NCI-H128 (cell line): Measurements from ENCODE around the gene CAPN15.

Source experiments
- DNase-seq: peaks from one replicate; lab custom pipeline; 2025; ENCODE audit not compliant: unreplicated experiment; lab: John Stamatoyannopoulos, UW

CAPN15 gene

GRCh38 chr16:560204-560700, 32.7 kb downstream of the CAPN15 start, which contains the start of gene PRR35:
PRR35 (plus strand) TSS chr16:560394; CDS start chr16:563295, 2,901 bp downstream.
- DNase-seq: no peak

DNA sequence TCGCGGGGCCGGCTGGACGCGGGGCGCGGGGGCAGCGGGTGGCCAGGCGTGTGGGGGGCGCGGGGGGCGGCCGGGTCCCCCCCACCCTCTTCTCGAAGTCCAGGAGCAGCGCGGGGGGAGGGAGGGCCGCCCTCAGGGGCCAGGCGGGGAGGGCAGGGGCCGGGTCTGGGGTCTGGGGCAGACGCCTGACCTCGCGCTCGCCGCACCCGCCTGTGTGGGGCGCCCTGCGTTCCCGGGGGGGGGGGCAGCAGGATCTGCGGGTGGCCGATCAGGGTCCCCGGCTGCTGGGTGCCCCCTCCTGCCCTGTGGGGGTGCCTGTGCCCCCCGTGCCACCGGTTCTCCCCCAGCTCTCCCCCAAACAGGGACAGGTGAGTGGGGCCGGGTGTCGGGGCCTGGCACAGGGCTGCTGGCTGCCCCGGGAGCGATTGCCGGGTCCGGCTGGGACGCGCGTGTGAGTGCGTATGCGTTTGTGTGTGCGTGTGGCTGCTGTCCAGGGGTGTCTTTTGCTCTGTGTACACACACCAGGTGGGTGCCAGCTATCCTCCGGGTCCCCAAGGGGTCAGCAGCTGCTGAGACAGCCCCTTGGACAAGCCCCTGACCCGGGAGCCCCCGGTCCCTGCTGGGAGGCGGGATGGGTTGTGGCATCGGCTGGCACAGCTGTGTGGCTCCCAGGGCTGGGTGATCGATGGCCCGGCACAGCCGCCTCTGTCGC, 33.3 kb downstream of the CAPN15 start:
- DNase-seq: no peak

DNA sequence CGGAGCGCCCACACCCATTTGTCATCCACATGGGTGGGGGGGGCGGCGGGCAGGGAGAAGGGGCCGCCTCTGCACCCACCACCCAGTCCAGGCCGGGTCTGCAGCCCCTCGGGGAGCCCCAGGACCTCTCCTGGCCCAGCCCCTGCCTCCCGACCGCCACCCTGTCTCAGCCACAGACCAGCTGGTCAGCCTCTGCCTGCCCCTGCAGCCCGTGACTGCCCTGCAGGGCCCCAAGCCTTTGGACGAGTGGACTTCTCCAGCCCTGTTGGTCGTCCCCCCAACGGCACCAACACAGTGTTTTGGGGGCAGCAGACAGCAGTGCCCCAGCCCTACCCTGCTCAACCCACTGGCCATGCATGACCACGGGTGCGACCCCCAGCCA, 33.9 kb downstream of the CAPN15 start:
- no peak for DNase-seq

DNA sequence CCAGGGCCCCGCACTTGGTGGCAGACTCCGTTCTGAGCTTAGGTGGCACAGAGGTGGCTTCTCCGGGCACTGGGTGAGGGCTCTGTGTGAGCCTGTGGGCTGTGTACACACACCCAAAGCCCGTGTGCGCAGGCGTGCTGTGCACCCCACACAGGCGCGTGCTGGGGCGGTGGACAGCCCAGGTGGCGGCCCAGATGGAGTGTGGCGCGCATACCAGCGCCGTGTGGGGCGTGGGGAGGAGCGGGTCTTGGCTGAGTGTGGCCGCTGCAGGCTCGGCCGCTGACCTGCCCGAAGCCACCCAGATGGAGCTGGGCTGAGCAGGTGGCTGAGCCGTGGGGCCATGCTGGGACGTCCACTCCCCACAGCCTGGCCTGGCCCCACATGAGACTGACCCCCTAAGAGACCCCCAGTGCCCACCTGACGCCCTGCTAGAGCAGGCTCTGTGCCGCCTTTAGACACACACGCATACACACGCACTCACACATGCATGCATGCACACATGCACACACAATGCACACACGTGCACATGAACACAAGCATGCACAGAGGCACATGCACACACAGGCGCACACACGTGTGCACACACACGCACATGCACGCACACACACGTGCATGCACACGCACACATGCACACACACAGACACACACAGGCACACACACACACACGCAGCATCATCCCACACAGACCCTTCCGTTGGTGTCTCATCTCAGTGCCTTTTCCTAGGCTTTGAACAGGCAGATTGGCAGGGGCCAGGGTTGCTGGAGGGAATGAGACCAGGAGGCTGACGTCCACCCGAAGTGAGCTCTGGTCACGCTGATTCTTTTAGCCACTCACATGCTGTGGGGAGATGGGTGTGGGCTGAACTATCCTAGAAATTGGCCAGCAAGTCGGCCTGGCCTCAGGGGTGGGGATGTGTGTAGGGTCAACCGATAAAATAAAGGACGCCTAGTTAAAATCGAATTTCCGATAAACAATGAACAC, 34.7 kb downstream of the CAPN15 start:
- no peak for DNase-seq

DNA sequence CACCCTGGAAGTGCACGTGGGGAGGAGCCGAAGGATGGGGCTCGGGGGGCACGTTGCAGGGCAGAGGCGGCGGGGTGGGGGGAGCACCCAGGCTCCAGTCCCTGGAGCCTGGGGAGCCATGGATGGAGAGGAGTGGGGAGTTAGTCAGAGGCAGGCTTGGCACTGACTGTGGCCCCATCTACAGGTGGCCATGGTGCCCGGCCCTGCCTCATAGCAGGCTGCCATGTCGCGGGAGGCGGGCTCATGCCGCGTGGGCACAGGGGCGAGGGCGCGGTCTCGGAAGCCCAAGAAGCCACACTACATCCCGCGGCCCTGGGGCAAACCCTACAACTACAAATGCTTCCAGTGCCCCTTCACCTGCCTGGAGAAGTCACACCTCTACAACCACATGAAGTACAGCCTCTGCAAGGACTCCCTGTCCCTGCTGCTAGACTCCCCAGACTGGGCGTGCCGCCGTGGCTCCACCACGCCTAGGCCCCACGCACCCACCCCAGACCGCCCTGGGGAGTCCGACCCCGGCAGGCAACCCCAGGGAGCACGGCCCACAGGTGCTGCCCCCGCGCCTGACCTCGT, 35.6 kb downstream of the CAPN15 start:
- DNase-seq: no peak

GRCh38 chr16:564690-565418, 37.3 kb downstream of the CAPN15 start:
- no peak for DNase-seq

GRCh38 chr16:565419-566330, 38.2 kb downstream of the CAPN15 start:
- no peak for DNase-seq

DNA sequence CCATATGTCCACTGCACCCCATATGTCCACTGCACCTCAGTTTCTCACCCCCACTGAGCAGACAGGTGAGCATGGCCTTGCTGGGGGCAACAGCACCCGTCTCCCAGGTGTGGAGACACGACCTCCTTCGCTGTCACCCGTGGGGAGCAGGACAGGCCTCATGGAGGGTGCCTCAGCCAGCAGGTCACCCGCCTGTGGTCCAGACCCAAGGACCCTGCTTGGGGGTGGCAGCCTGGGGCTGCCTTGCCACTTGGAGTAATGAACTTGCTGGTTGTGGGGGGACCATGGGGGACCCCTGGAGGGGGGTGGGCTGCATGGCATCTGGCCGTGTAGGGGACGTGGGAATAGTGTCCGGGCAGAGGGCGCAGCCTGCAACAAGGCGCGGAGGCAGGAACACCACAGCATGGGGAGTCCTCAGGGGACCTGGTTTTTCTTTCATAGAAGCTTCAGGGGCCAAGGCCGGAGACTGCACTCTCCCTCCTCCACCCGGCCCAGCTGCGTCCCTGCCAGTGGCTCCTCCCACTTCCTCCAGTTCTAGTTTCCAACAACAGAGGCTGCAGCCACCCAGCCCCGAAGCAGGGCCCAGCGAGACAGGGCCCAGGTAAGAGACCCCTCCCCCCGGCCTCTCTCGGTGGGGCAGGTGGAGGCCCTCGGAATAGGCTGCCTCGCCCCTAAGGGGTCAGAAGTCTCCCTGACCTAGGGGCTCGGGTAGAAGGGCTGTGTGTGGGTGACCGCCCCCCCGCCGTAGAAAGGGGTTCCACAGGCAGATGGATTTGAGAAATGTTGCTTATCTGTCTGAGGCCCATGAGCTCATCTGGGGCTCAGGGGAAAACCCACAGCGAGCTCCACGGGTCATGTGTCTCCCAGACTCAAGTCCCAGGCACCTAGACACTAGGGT, 39.2 kb downstream of the CAPN15 start, which contains the start of gene NHLRC4:
Gene NHLRC4, plus strand, starts transcription at position 531 of the 898 bp plus-strand sequence. CDS start 1,043 bp downstream, outside the sequence.
- no peak for DNase-seq

GRCh38 chr16:567373-568256, 40.1 kb downstream of the CAPN15 start:
- no peak for DNase-seq

GRCh38 chr16:568401-569258, 41.1 kb downstream of the CAPN15 start:
- no peak for DNase-seq

- no peak for DNase-seq
Measured at GRCh38 chr16:569445-570254, 42.1 kb downstream of the CAPN15 start, which contains the start of gene PIGQ. PIGQ (plus strand) TSS chr16:569968; CDS start chr16:574075, 4,107 bp downstream.

- DNase-seq: no peak
Measured at GRCh38 chr16:572865-573650, 45.5 kb downstream of the CAPN15 start.

GRCh38 chr16:574021-574760, 46.7 kb downstream of the CAPN15 start:
- DNase-seq: no peak
